ENCODE measurements around the gene TMEM184A.

Gene TMEM184A

GRCh38 chr7:1567049-1567771 is 11.2 kb upstream of the TMEM184A start:
- no peak for DNase-seq

- DNase-seq = peak; percentile 81
Observed at GRCh38 chr7:1566687-1567048, 10.7 kb upstream of the TMEM184A start.

- no peak for DNase-seq
Observed at GRCh38 chr7:1564603-1565022, 8.6 kb upstream of the TMEM184A start.

DNA sequence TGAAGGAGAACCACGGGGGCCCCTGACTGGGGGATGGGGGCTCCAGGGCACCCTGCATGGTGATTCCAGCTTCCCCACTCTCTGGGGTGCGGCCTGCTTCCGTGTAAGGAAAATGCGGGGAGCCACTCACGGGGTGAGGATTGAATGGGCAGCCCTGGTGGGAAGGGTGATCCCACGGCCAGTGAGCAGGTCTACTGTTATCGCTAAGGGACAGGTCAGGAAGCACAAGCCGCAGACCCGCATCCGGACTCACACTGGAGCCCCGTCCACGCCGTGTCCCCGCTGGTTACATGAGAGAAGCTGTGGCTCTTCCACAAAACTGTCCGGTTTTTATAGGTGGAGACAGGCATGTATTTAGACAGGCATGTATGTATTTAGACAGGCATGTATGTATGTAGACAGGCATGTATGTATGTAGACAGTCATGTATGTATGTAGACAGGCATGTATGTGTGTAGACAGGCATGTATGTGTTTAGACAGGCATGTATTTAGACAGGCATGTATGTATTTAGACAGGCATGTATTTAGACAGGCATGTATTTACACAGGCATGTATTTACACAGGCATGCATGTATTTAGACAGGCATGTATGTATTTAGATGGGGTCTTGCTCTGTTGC is 8.1 kb upstream of the TMEM184A start:
- peak; percentile 78 for DNase-seq

DNA sequence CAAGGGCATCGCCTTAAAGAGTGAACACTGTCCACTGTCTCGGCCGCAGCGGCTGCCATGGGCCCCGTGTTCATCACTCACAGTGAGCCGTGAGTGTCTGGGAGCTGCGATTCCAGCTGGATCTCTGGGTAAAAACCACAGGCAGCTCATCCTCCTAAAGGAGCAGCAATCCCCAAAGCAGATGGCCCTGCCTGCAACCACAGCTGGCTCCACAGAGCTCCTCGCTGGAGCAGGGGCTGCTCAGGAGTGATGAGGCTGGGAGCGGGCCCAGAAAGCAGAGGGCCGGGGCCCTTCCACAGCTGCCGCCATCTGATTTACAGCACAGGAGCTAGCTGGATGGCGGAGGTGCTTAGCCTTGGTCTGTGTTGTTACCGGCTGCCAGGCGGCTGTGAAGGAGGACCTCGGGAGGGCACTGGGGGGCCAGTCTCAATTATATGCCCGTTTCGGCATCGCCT is 6.6 kb upstream of the TMEM184A start:
- DNase-seq = no peak

DNA sequence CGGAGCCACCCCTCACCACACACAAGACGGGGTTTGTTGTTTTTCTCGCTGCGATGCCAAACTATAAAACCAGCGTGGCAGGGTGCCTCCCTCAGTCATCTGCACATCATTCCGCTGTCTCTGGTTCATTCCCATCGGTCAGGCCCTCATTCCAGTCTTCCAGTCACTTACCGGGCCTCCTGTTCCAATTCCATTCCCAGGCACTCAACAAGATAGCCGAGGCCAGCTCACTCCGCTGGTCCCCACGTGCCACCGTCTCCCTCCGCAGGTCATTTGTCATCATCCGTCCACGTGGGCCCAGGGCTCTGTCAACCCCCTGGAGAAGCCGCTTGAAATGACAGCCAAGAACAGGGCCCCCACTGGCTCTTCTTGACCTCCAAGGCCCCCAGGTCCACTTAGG is 6.1 kb upstream of the TMEM184A start:
- no peak for DNase-seq

DNA sequence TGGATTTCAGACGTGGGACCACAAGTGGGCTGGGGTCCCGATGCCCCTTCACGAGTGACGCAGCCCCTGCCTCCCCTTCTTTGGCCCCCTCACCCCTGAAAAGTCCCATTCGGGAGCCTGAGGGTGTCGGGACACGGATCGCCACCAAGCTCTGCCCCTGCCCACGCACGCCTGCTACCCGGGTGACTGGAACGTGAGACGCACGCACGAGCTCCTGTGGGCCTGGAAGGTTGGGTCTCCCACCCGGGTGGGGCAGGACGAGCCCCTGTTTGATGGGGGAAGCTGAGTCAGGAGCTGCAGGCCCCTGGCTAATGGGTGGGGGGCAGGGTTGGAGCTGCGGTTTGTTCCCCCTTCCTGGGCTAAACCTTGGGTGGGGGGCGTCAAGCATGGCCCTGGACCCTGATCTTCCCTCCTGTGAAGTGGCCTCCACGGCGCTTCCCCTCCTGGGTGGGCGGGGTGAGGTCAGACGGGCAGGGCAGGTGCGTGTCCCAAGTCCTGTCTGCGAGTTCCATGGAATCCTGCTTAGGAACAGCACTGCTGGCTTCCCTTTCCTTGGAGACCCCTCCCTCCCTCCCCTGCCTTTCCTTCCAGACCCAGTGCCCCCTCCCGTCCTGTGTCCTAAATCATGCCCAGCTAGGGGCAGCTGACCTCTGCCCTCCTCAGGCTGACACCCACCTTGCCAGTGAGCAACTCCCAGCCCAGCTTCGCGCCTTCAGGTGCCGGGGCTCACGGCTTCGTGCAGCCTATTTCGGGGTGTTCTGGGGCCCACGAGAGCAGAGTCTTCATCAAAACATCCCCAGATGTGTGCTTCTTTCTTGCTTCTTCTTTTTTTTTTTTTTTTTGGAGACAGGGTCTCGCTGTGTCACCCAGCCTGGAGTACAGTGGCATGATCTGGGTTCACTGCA is 5.3 kb upstream of the TMEM184A start:
- DNase-seq = no peak

DNA sequence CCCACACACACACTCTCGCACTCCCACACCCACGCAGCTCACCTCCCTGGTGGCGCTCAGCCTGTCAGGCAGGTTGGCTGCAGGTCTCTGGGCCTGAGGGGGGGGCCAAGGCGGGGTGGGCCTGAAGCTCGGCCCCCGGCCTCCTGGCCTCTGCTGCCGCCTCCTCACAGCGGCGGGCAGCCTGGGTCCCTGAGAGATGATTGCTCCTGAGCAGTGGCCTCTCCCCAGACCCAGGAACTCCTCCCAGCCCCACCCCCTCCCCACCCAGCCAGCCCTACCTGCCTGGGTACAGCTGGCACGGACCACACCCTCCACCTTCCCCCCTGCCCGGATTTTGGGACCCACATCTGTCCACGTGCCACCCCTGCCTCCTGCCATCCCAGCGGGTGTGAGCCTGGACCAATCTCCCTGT is 4.6 kb upstream of the TMEM184A start:
- DNase-seq = no peak

DNA sequence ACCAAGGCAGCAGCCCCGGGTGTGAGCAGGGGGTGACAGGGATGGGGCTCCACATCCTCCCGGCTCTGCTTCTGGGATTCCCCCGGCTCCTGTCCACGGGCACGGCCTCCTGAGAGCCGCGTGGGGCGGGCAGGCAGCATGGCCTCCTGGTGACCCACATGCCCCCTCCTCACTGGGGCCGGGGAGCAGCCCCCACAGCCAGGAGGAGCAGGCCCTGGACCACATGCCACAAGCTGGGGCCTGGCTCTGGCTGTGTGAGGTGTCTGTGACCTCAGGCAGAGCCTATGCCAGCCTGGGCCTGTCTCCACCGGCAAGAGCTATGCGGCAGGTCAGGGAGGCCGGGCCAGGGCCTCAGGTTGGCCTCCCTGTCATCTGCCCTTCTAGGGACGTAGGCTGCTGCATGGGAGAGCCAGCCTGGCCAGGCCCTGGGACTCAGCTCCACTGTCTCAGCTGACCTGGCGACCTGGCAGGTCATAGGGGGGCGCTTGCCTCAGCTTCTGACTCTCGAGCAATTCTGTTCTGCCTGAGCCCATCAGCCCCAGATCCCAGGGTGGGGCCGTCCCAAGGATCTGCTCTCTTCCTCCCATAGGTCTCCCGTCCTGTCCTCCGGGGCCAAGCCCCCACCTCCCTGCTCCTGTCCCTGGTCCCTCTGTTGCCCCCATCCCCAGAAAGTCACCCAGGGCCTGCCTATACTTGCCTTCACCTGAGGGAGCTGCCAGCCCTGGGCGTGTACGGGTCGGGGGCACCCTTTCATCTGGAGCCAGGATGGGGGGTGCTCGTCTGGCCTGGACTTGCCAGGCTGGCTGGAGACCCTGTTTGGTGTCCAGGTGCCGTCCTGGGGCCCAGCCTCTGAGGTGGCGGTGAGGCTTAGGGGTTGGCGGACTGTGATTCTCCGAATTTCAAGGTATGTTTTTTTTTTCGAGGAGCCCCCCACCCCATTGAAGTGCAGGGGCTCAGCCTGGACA is 3.9 kb upstream of the TMEM184A start:
- DNase-seq = no peak

- no peak for DNase-seq
Observed at GRCh38 chr7:1558841-1559625, 3.0 kb upstream of the TMEM184A start.

GRCh38 chr7:1558181-1558811 is 2.3 kb upstream of the TMEM184A start:
- peak; percentile 51 for DNase-seq

DNA sequence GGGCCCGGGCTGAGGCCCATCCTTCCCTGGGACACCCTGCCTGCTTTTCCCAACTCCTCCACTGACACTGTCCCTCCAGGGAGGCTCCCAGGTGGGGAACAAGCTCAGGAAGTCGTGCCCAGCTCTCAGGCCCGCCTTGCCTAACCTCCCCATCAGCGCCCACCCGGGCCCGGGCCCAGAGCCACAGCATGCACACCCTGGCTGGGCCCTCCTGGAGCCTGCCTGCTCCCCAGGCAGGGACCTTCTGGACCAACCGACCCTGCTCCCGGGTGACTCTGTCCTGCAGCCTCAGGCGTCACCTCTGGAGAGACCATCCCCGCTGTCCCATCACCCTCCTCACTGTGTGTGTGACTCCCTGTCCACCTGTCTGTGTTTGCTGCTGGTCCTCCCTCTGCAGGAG is 1.8 kb upstream of the TMEM184A start:
- DNase-seq = no peak

DNA sequence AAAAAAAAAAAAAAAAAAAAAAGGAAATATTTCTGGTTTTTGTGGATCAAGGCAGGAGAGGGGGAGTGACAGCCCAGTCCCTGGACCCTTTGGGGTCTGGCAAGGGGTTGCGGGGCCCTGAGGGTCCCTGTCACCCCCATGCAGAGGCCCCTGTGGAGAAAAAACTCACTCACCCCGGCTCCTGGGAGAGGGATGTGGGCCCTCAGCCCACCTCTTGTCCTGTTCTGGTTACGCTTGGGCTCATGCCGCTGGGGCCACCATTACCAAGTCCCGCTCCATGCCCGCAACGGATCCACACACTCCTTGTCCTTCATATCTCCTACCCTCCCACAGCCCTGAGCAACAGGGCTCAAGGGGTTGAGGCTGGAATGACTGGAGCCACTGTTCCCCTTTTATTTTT is 1.0 kb upstream of the TMEM184A start:
- DNase-seq = no peak

GRCh38 chr7:1555046-1555812 is 776 bp downstream of the TMEM184A start:
- DNase-seq = no peak

DNA sequence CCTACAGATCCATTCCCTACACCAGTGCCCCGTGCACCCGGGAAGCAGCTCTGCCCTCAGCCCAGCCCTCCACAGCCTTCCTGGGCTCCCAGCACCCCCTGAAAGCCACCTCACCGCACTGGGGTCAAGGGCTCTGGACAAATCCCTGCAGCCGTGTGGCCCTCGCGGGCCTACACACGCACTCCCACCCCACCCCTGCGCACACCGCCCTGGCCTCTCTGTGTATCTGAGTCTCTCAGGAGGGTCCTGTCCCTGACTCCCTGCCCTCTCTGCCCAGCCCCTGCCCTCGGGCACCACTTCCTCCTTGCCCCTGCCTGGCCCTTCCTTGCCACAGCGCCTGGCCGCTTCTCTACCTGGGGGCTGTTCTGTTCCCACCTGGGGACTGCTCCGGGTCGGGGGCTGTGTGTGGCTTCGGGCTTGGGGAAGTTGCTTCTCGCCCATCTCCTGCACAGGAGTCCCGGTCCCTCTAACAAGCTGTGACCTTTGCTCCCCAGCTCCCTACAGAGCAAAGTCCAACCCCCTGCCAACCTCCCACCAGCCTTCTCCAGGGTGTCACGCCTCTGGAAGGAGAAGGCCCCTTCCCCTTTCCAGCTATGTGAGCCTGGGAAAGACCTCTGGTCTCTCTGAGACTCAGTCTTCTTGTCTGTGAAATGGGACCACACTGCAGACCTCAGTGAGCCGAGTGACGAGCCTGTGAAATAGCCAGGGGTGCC is 1.5 kb downstream of the TMEM184A start:
- no peak for DNase-seq

- DNase-seq = no peak
Observed at GRCh38 chr7:1553512-1554210, 2.3 kb downstream of the TMEM184A start.

GRCh38 chr7:1552200-1552599 is 3.8 kb downstream of the TMEM184A start:
- DNase-seq = no peak

GRCh38 chr7:1550846-1551155 is 5.2 kb downstream of the TMEM184A start:
- no peak for DNase-seq

Measured in hematopoietic multipotent progenitor cell treated with erythropoietin and hydrocortisone succinate and interleukin-3 and kit ligand, for 4 days (in vitro differentiated cells).